HEK293 (cell line): Measurements from ENCODE around the gene BCR.

Experiments used
- CTCF ChIA-PET: fragments of 350-600 bp; formaldehyde crosslinking; extraction: SDS; loops from one replicate; lab custom pipeline; 2021; ENCODE audit warnings: antibody characterized with exemption; lab: Yijun Ruan, JAX
- POLR2A ChIA-PET: fragments of 300-600 bp; formaldehyde crosslinking; extraction: SDS; loops from one replicate; lab custom pipeline; 2020; ENCODE audit warnings: antibody characterized with exemption, inconsistent platforms; lab: Yijun Ruan, JAX
- H3K27ac ChIP-seq: fragments of 200-500 bp; sonication (Bioruptor generic); 2 replicates; pipeline ENCODE4 v1.5.1; 2014; ENCODE audit warnings: low read depth, low read length, control low read depth, inconsistent platforms; ENCODE audit errors: extremely low read depth
- H3K36me3 ChIP-seq, 2 experiments: fragments of 200-500 bp in 1 of 2; sonication (Bioruptor generic) in 1 of 2; 1 replicate in 1 of 2; 2 replicates in 1 of 2; pipeline ENCODE4 v1.5.1; 2014 to 2017; ENCODE audit warnings: inconsistent platforms in 2 of 2, low read length in 2 of 2; ENCODE audit not compliant: control insufficient read depth in 2 of 2, insufficient read depth in 1 of 2
- H3K4me1 ChIP-seq: fragments of 200-500 bp; sonication (Bioruptor generic); 2 replicates; pipeline ENCODE4 v1.5.1; 2014; ENCODE audit warnings: mild to moderate bottlenecking, low read length, inconsistent platforms; ENCODE audit not compliant: control insufficient read depth, insufficient read depth
- H3K4me3 ChIP-seq: 2 replicates; pipeline ENCODE4 v1.5.1; 2011; ENCODE audit warnings: low read depth, mild to moderate bottlenecking, control low read depth, low read length, moderate library complexity
- H3K9me3 ChIP-seq: fragments of 200-500 bp; sonication (Bioruptor generic); 2 replicates; pipeline ENCODE4 v1.5.1; 2014; ENCODE audit warnings: low read depth, low read length, inconsistent platforms; ENCODE audit not compliant: control insufficient read depth, insufficient read depth
- GLIS1 ChIP-seq: fragments of 450-650 bp; formaldehyde crosslinking; IDR thresholded peaks from 2 replicates; pipeline ENCODE4 v1.5.1; 2016; ENCODE audit warnings: missing biosample characterization, missing genetic modification characterization
- GLIS2 ChIP-seq: fragments of 450-650 bp; formaldehyde crosslinking; IDR thresholded peaks from 2 replicates; pipeline ENCODE4 v1.5.1; 2016; ENCODE audit warnings: missing biosample characterization, missing genetic modification characterization
- REST ChIP-seq: fragments of 450-650 bp; formaldehyde crosslinking; IDR thresholded peaks from 2 replicates; pipeline ENCODE4 v1.5.1; 2016; ENCODE audit warnings: missing biosample characterization, missing genetic modification characterization
- SP7 ChIP-seq: fragments of 450-650 bp; formaldehyde crosslinking; IDR thresholded peaks from 2 replicates; pipeline ENCODE4 v1.5.1; 2016; ENCODE audit warnings: missing biosample characterization, missing genetic modification characterization
- ZBTB10 ChIP-seq: fragments of 450-650 bp; formaldehyde crosslinking; IDR thresholded peaks from 2 replicates; pipeline ENCODE4 v1.5.1; 2016; ENCODE audit warnings: missing biosample characterization, missing genetic modification characterization
- ZBTB20 ChIP-seq: fragments of 450-650 bp; formaldehyde crosslinking; IDR thresholded peaks from 2 replicates; pipeline ENCODE4 v1.5.1; 2016; ENCODE audit warnings: missing biosample characterization, missing genetic modification characterization
- ZNF114 ChIP-seq: fragments of 450-650 bp; formaldehyde crosslinking; IDR thresholded peaks from 2 replicates; pipeline ENCODE4 v1.5.0; 2017; ENCODE audit warnings: missing biosample characterization, missing genetic modification characterization
- ZNF132 ChIP-seq: fragments of 450-650 bp; formaldehyde crosslinking; IDR thresholded peaks from 2 replicates; pipeline ENCODE4 v1.5.1; 2017; ENCODE audit warnings: missing biosample characterization, missing genetic modification characterization, borderline replicate concordance
- ZNF133 ChIP-seq: fragments of 450-650 bp; formaldehyde crosslinking; IDR thresholded peaks from 2 replicates; pipeline ENCODE4 v1.5.1; 2016; ENCODE audit warnings: missing biosample characterization, missing genetic modification characterization
- ZNF311 ChIP-seq: fragments of 450-650 bp; formaldehyde crosslinking; IDR thresholded peaks from 2 replicates; pipeline ENCODE4 v1.5.1; 2017; ENCODE audit warnings: missing biosample characterization, missing genetic modification characterization, borderline replicate concordance
- ZNF341 ChIP-seq: fragments of 450-650 bp; formaldehyde crosslinking; IDR thresholded peaks from 2 replicates; pipeline ENCODE4; 2016; ENCODE audit warnings: low read depth, missing biosample characterization, missing genetic modification characterization
- ZNF426 ChIP-seq: fragments of 450-650 bp; formaldehyde crosslinking; IDR thresholded peaks from 2 replicates; pipeline ENCODE4 v1.5.1; 2017; ENCODE audit warnings: missing biosample characterization, missing genetic modification characterization, mild to moderate bottlenecking, inconsistent platforms, moderate library complexity
- ZNF513 ChIP-seq: fragments of 450-650 bp; IDR thresholded peaks from 2 replicates; pipeline ENCODE4 v1.5.1; 2018; ENCODE audit warnings: missing biosample characterization, missing genetic modification characterization
- ZNF530 ChIP-seq: fragments of 450-650 bp; formaldehyde crosslinking; IDR thresholded peaks from 2 replicates; pipeline ENCODE4 v1.5.1; 2016; ENCODE audit warnings: low read depth, missing biosample characterization, missing genetic modification characterization
- ZNF596 ChIP-seq: fragments of 450-650 bp; IDR thresholded peaks from 2 replicates; pipeline ENCODE4 v1.5.0; 2018; ENCODE audit warnings: missing biosample characterization, mild to moderate bottlenecking, missing genetic modification characterization, moderate library complexity
- ZNF629 ChIP-seq: fragments of 450-650 bp; formaldehyde crosslinking; IDR thresholded peaks from 2 replicates; pipeline ENCODE4 v1.5.1; 2017; ENCODE audit warnings: missing biosample characterization, missing genetic modification characterization
- ZNF792 ChIP-seq: fragments of 450-650 bp; formaldehyde crosslinking; IDR thresholded peaks from 2 replicates; pipeline ENCODE4 v1.5.1; 2016; ENCODE audit warnings: missing biosample characterization, missing genetic modification characterization

The BCR gene

GRCh38 chr22:23274146-23274526, 93.8 kb downstream of the BCR start (continued):
- TF ChIP-seq REST (no peak), ZNF114 (tag by site-specific recombination) (no peak), ZNF513 (tag by site-specific recombination) (no peak), ZNF792 (no peak), SP7 (tag by site-specific recombination) (no peak), ZNF341 (tag by site-specific recombination) (no peak), ZBTB10 (tag by site-specific recombination) (no peak), GLIS2 (tag by site-specific recombination) (no peak), ZNF133 (tag by site-specific recombination) (no peak), ZBTB20 (tag by site-specific recombination) (no peak), GLIS1 (tag by site-specific recombination) (no peak)

- Histone ChIP-seq H3K4me3 (no peak overlapping the region), H3K36me3 (peaks cover 0 to 95% of the 10 kb centered on the region in 2 experiments; a peak in 1 of 3 replicates), H3K9me3 (no peaks in the 10 kb centered on the region), H3K27ac (no peak overlapping the region), H3K4me1 (no peaks in the 10 kb centered on the region)
- TF ChIP-seq ZNF530 (tag by site-specific recombination) (no peak), ZNF311 (tag by site-specific recombination) (no peak), ZNF596 (no peak), ZNF629 (tag by site-specific recombination) (no peak), ZNF426 (tag by site-specific recombination) (no peak), ZNF132 (tag by site-specific recombination) (no peak)
- ChIA-PET POLR2A (no interaction called here), CTCF (interaction anchor here (0.5 to 1.3 kb wide), 3 partner anchors 19 to 864 kb away, joined by 3 to 5 read pairs (median 5); no protein-coding TSS in a partner anchor)
Observed at GRCh38 chr22:23274891-23275694, 94.8 kb downstream of the BCR start.
